ENCODE data around the gene STYXL1.
"Not testable (repeated sequence)": the region's sequence is repeated elsewhere in the genome, so short reads cannot be mapped to it uniquely, and the experiment has no call there.

The STYXL1 gene

GRCh38 chr7:76064208-76064970 lies 16.6 kb upstream of the STYXL1 start:
- DNase-seq = no peak

DNA sequence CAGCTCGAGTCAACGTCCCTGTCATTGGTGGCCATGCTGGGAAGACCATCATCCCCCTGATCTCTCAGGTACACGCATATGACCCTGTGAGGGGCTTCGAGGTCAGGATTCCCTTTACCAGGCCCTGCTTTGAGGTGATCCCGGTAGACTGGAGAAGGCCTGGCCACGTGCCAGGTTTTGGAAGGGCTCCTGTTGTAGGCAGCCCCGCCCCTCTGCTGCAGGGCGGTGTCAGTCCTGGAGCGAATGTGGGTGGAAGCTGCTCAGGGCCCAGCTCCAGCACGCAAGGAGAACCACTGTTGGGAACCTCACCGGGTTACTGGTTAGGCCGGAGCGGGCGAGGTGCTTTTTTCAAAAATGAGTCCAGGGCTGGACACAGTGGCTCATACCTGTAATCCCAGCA lies 15.7 kb upstream of the STYXL1 start:
- no peak for DNase-seq

DNA sequence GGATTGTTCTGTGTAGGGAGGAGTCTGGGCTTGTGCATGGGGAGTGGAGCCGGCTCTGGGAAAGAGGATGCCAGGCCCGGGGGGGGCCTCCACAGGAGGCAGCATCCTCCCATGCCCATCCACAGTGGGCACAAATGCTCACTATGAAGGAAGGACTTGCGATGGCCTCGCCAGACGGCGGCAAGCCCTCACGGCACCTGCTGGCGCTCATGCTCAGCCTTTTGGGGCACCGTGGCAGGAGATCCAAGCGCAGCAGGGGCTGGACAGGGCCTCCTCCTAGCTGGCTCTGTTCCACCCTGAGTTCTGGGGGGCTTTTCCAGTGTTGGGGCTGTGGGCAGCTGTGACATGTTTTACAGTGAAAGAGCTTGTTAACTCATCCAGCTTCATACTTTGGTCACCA lies 15.3 kb upstream of the STYXL1 start:
- no peak for DNase-seq

- DNase-seq = no peak
These were observed 14.5 kb upstream of the STYXL1 start for GRCh38 chr7:76062254-76062653.

- DNase-seq = no peak
These were observed 13.0 kb upstream of the STYXL1 start for GRCh38 chr7:76060842-76061241.

DNA sequence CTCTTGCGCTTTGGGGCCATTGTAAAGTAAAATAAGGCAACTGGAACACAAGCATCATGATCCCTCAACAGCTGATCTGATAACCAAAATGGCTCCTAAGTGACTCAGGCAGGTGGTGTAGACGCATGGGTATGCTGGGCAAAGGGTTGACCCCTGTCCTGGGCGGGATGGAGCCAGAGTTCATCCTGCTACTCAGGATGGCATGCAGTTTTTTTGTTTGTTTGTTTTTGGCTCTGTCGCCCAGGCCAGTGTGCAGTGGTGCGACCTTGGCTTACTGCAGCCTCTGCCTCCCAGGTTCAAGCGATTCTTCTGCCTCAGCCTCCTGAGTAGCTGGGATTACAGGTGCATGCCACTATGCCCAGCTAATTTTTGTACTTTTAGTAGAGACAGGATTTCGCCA lies 10.9 kb upstream of the STYXL1 start:
- DNase-seq = not testable (repeated sequence)

- DNase-seq = no peak
These were observed 10.0 kb upstream of the STYXL1 start for GRCh38 chr7:76057813-76058145.

GRCh38 chr7:76057103-76057812 lies 9.5 kb upstream of the STYXL1 start:
- no peak for DNase-seq

DNA sequence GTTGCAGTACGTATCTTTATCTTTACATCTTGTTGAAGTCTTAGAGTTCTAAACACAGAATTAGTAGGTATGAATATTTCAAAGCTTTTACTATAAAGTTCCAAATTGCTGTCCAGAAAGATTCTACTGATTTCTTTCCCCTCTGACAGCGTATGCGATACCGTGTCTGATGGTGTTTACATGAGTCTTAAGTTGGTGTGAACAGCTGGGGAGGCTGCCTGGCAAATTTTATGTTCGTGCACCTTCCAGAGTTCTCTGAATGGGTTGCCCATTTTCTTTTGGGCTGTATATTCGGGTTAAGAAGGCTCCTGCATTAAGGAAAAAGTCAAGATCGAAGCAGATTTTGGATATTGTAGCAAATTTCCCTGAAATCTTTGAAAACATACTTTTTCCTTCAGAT lies 8.4 kb upstream of the STYXL1 start:
- no peak for DNase-seq

GRCh38 chr7:76054123-76055120 lies 6.6 kb upstream of the STYXL1 start:
- no peak for DNase-seq

DNA sequence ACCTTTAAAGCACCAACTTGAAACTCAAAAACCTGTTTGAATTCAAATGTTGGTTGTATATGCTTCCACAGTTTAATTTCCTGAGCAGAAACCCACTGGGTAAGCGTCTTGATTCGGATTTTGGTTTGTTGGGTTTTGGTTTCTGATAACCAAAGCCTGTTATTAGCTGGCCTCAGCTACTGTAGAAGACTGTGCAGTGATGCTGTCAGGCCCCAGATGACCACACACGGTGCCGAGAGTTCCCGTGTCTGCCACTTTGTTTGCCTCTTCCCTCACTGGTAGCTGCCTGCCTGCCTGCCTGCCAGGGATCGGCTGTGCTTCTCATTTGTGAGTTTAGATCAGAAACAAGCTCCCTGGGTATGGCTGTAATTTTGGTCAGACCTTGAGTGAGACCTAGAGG lies 5.7 kb upstream of the STYXL1 start:
- DNase-seq = no peak

GRCh38 chr7:76052681-76053080 lies 4.9 kb upstream of the STYXL1 start:
- DNase-seq = not testable (repeated sequence)

GRCh38 chr7:76051840-76052239 lies 4.0 kb upstream of the STYXL1 start:
- no peak for DNase-seq

- DNase-seq = no peak
These were observed 2.7 kb upstream of the STYXL1 start for GRCh38 chr7:76050545-76050944.

GRCh38 chr7:76049295-76049694 lies 1.5 kb upstream of the STYXL1 start:
- DNase-seq = no peak

- DNase-seq = peak; percentile 7
These were observed 828 bp upstream of the STYXL1 start for GRCh38 chr7:76048668-76048988.

DNA sequence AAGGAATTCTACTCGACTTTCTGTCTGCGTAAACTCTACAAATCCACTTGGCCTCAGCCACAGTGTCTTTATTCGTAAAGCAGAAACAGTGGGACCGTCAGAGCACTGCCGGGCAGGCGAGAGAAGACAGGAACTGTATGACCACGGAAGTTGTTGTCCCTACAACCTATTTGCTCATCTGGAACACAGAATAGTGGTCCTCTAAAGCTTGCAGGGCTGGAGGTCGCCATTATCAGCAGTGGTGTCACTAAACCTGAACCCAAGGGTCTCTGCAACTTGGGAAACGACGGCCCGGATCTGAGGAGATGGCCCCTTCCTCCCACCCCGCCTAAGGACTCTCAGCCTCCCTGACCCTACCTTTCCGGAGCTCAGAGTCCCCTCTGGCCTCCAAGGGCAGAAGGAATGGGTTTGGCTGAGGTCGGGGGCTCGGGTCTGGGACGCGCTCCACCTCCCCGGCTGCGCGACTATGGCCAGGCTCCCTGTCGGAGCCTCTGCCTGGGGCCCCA lies 442 bp downstream of the STYXL1 start:
- DNase-seq = no peak

- DNase-seq = no peak
These were observed 3.4 kb downstream of the STYXL1 start for GRCh38 chr7:76044375-76044865.

- no peak for DNase-seq
These were observed 7.7 kb downstream of the STYXL1 start for GRCh38 chr7:76040126-76040525.

DNA sequence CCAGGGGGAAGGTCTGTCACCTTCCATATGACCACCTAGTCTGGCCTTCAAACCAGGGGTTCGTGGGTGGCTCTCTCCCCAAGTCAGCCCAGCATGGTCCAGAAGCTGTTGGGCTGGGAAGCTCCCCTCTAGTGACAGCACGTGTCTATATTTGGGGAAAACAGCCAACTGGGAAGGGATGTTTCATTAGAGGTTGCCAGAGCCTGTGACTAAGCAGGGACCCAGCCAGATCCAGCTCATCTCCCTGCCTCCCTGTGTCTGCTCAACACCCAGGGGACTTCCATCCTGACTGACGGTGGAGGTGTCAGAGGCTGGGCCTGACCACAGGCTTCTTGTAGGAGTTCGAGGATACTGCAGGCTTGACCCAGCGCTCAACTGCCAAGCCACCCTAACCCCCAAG lies 10.5 kb downstream of the STYXL1 start:
- DNase-seq = no peak

DNA sequence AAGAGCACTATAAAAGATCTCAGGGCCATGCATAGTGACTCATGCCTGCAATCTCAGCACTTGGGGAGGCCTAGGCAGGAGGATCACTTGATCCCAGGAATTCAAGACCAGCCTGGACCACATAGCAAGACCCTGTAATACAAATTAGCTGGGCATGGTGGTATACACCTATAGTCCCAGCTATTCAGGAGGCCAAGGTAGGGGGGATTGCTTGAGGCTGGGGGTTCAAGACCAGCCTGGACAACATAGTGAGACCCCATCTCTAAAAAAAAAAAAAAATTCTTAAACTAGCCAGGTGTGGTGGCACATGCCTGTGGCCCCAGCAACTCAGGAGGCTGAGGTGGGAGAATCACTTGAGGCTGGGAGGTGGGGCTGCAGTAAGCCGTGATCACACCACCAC lies 15.8 kb downstream of the STYXL1 start:
- no peak for DNase-seq

- not testable (repeated sequence) for DNase-seq
These were observed 18.1 kb downstream of the STYXL1 start for GRCh38 chr7:76029682-76030081.

GRCh38 chr7:76023002-76023401 lies 24.8 kb downstream of the STYXL1 start:
- DNase-seq = no peak
